H9 (cell line): ENCODE data around the gene CHRNA3. TPM values are rescaled to one million over a fixed set of nuclear protein-coding genes. Genes with fewer than 3 reads are reported as not detected.

Experiments
- DNase-seq: peaks from one replicate; pipeline ENCODE4 v3.0.0-alpha.2; 2017
- H2AFZ ChIP-seq: one replicate; pipeline ENCODE4 v1.6.1; 2013; ENCODE audit warnings: mild to moderate bottlenecking, low read length, control low read depth, moderate library complexity
- H2AK5ac ChIP-seq: 2 replicates; pipeline ENCODE4 v1.6.1; 2013; ENCODE audit warnings: low read length, control low read depth, mixed read lengths; ENCODE audit not compliant: insufficient read length
- H2BK120ac ChIP-seq: one replicate; pipeline ENCODE4 v1.6.1; 2013; ENCODE audit warnings: low read depth, mild to moderate bottlenecking, low read length, control low read depth, inconsistent platforms; ENCODE audit not compliant: poor library complexity, severe bottlenecking
- H2BK12ac ChIP-seq: 2 replicates; pipeline ENCODE4 v1.6.1; 2013; ENCODE audit warnings: low read length, control low read depth, mixed read lengths, low read depth; ENCODE audit not compliant: insufficient read length
- H2BK15ac ChIP-seq: 2 replicates; pipeline ENCODE4 v1.6.1; 2013; ENCODE audit warnings: low read depth, low read length, control low read depth
- H2BK20ac ChIP-seq: one replicate; pipeline ENCODE4 v1.6.1; 2013; ENCODE audit warnings: low read depth, mild to moderate bottlenecking, low read length, control low read depth, inconsistent platforms; ENCODE audit not compliant: poor library complexity, severe bottlenecking
- H2BK5ac ChIP-seq: 2 replicates; pipeline ENCODE4 v1.6.1; 2013; ENCODE audit warnings: low read length, control low read depth, mixed read lengths; ENCODE audit not compliant: insufficient read length
- H3K14ac ChIP-seq: 2 replicates; pipeline ENCODE4 v1.6.1; 2013; ENCODE audit warnings: low read length, control low read depth; ENCODE audit not compliant: insufficient read depth
- H3K18ac ChIP-seq: 2 replicates; pipeline ENCODE4 v1.6.1; 2013; ENCODE audit warnings: low read depth, mild to moderate bottlenecking, mixed read lengths, low read length, control low read depth; ENCODE audit not compliant: insufficient read length
- H3K23ac ChIP-seq: 2 replicates; pipeline ENCODE4 v1.6.1; 2013; ENCODE audit warnings: low read length, control low read depth, mixed read lengths, low read depth; ENCODE audit not compliant: insufficient read length
- H3K23me2 ChIP-seq: 2 replicates; pipeline ENCODE4 v1.6.1; 2013; ENCODE audit warnings: low read depth, mild to moderate bottlenecking, mixed read lengths, low read length, control low read depth; ENCODE audit not compliant: insufficient read length, poor library complexity, severe bottlenecking
- H3K27ac ChIP-seq: 2 replicates; pipeline ENCODE4 v1.5.1; 2013; ENCODE audit warnings: low read length, control low read depth, mixed read lengths, low read depth; ENCODE audit not compliant: insufficient read length
- H3K27me3 ChIP-seq: 2 replicates; pipeline ENCODE4 v1.6.1; 2013; ENCODE audit warnings: low read length, control low read depth, inconsistent platforms; ENCODE audit not compliant: insufficient read depth
- H3K4ac ChIP-seq: 2 replicates; pipeline ENCODE4 v1.6.1; 2013; ENCODE audit warnings: low read depth, mild to moderate bottlenecking, control low read depth, inconsistent platforms, low read length, moderate library complexity
- H3K4me1 ChIP-seq: 2 replicates; pipeline ENCODE4 v1.6.1; 2013; ENCODE audit warnings: low read length, control low read depth, inconsistent platforms; ENCODE audit not compliant: insufficient read depth
- H3K4me2 ChIP-seq: 2 replicates; pipeline ENCODE4 v1.6.1; 2013; ENCODE audit warnings: low read length, control low read depth, mixed read lengths; ENCODE audit not compliant: insufficient read length, insufficient read depth
- H3K56ac ChIP-seq: 2 replicates; pipeline ENCODE4 v1.6.1; 2013; ENCODE audit warnings: low read depth, mild to moderate bottlenecking, mixed read lengths, low read length, control low read depth; ENCODE audit not compliant: insufficient read length
- H3K79me1 ChIP-seq: 2 replicates; pipeline ENCODE4 v1.6.1; 2013; ENCODE audit warnings: low read depth, mild to moderate bottlenecking, moderate library complexity, low read length, control low read depth, inconsistent platforms; ENCODE audit not compliant: insufficient read depth, poor library complexity, severe bottlenecking
- H3K79me2 ChIP-seq: 2 replicates; pipeline ENCODE4 v1.6.1; 2013; ENCODE audit warnings: low read length, control low read depth, inconsistent platforms; ENCODE audit not compliant: insufficient read depth
- H3K9ac ChIP-seq: 2 replicates; pipeline ENCODE4 v1.6.1; 2013; ENCODE audit warnings: low read length, control low read depth, mixed read lengths; ENCODE audit not compliant: insufficient read length; ENCODE audit errors: extremely low read depth
- H3K9me3 ChIP-seq: one replicate; pipeline ENCODE4 v1.6.1; 2013; ENCODE audit warnings: low read depth, low read length, inconsistent platforms; ENCODE audit not compliant: control insufficient read depth
- H3T11ph ChIP-seq: one replicate; pipeline ENCODE4 v1.6.1; 2013; ENCODE audit warnings: mild to moderate bottlenecking, low read length, control low read depth, inconsistent platforms
- H4K20me1 ChIP-seq: one replicate; pipeline ENCODE4 v1.6.1; 2013; ENCODE audit not compliant: control insufficient read depth, insufficient read length, insufficient read depth
- H4K5ac ChIP-seq: 2 replicates; pipeline ENCODE4 v1.6.1; 2013; ENCODE audit warnings: low read depth, mild to moderate bottlenecking, mixed read lengths, low read length, control low read depth; ENCODE audit not compliant: insufficient read length
- H4K8ac ChIP-seq: replicated peaks from 2 replicates; pipeline ENCODE4 v1.6.1; 2013; ENCODE audit warnings: low read length, control low read depth, mixed read lengths, low read depth; ENCODE audit not compliant: insufficient read length
- H4K91ac ChIP-seq: 2 replicates; pipeline ENCODE4 v1.6.1; 2013; ENCODE audit warnings: low read depth, mild to moderate bottlenecking, moderate library complexity, mixed read lengths, low read length, control low read depth; ENCODE audit not compliant: insufficient read length
- H3K27ac Mint-ChIP-seq, 3 experiments: 2 replicates in 2 of 3; 3 replicates in 1 of 3; pipeline ENCODE4 v1.8.0; 2020 to 2021; ENCODE audit warnings: mixed read lengths in 3 of 3, mild to moderate bottlenecking in 1 of 3, moderate library complexity in 1 of 3
- H3K27me3 Mint-ChIP-seq: 2 replicates; pipeline ENCODE4 v1.8.0; 2021; ENCODE audit warnings: low read depth, mild to moderate bottlenecking, moderate library complexity, mixed read lengths
- H3K36me3 Mint-ChIP-seq, 3 experiments: 2 replicates in 2 of 3; 3 replicates in 1 of 3; pipeline ENCODE4 v1.8.0; 2020 to 2021; ENCODE audit warnings: low read depth in 3 of 3, mixed read lengths in 3 of 3; ENCODE audit not compliant: insufficient read depth in 1 of 3
- H3K4me1 Mint-ChIP-seq, 2 experiments: 2 replicates each; pipeline ENCODE4 v1.8.0; 2020; ENCODE audit warnings: mixed read lengths in 2 of 2
- H3K4me3 Mint-ChIP-seq, 2 experiments: 2 replicates in 1 of 2; 3 replicates in 1 of 2; pipeline ENCODE4 v1.8.0; 2020 to 2021; ENCODE audit warnings: mild to moderate bottlenecking in 2 of 2, mixed read lengths in 2 of 2, moderate library complexity in 1 of 2
- H3K9me3 Mint-ChIP-seq, 2 experiments: 2 replicates in 1 of 2; 3 replicates in 1 of 2; pipeline ENCODE4 v1.8.0; 2020; ENCODE audit warnings: mild to moderate bottlenecking in 2 of 2, mixed read lengths in 2 of 2, moderate library complexity in 1 of 2
- WGBS: extraction: QIAGEN DNeasy Blood & Tissue Kit; methylation state at CpG from one replicate; pipeline ENCODE4 v1.1.7; 2013; ENCODE audit warnings: missing lambda C conversion rate, low lambda C conversion rate, mixed read lengths; ENCODE audit not compliant: insufficient read length; ENCODE audit errors: extremely low coverage; 5-methylcytosine and 5-hydroxymethylcytosine counted together
- total RNA-seq: library from RNA; stranded (reverse); gene quantifications from 2 replicates; pipeline ENCODE4 v1.2.1, GENCODE V29; 2021
- TF ChIP-seq, protein P1 (sequence below): fragments of 200-600 bp; sonication (generic); conservative IDR thresholded peaks from 3 replicates; pipeline ENCODE4 v1.8.0; 2021; ENCODE audit warnings: antibody characterized with exemption, mild to moderate bottlenecking

The CHRNA3 gene
- total RNA-seq, 1 experiment from 2014 or later: 0.81 TPM

DNA sequence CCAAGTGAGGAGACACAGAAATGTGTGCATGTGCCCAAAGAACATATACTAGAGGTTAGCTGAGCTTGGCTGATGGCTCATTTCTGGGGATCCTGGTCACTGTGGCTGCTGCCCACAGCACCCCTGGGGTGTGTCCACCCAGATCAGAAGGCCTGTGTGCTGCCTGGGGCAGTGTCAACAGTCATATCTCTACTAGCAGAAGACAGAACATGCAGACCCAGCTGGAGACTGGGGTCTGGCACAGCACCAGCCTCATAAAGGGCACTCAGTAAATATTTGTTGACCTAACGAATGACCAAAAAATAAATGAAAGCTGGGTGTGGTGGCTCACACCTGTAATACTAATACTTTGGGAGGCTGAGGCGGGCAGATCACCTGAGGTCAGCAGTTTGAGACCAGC, 16.4 kb downstream of the CHRNA3 start:
- Histone ChIP-seq H3K23me2 (no peaks in the 10 kb centered on the region), H3K4me1 (no peaks in the 10 kb centered on the region), H3K4me2 (no peak overlapping the region), H3K9ac (no peak overlapping the region), H4K5ac (no peak overlapping the region), H4K20me1 (no peaks in the 10 kb centered on the region), H2BK12ac (no peak overlapping the region), H3K27me3 (no peaks in the 10 kb centered on the region), H2BK120ac (no peak overlapping the region), H3K79me2 (no peaks in the 10 kb centered on the region), H2AFZ (no peak overlapping the region), H3K23ac (no peak overlapping the region), H2AK5ac (no peak overlapping the region), H3K79me1 (no peaks in the 10 kb centered on the region), H2BK20ac (no peak overlapping the region), H3K9me3 (no peaks in the 10 kb centered on the region), H3K27ac (no peak overlapping the region), H3K4ac (no peak overlapping the region), H3K18ac (no peak overlapping the region), H2BK15ac (no peak overlapping the region), H3T11ph (no peak overlapping the region), H2BK5ac (no peak overlapping the region), H4K8ac (no peak overlapping the region), H4K91ac (no peak overlapping the region), H3K14ac (no peak overlapping the region), H3K56ac (no peak overlapping the region)
- no peak overlapping the region for H3K4me3 Mint-ChIP-seq
- no CpG with 5 or more reads among the region's 2 CpGs for WGBS
- TF ChIP-seq, protein P1, sequence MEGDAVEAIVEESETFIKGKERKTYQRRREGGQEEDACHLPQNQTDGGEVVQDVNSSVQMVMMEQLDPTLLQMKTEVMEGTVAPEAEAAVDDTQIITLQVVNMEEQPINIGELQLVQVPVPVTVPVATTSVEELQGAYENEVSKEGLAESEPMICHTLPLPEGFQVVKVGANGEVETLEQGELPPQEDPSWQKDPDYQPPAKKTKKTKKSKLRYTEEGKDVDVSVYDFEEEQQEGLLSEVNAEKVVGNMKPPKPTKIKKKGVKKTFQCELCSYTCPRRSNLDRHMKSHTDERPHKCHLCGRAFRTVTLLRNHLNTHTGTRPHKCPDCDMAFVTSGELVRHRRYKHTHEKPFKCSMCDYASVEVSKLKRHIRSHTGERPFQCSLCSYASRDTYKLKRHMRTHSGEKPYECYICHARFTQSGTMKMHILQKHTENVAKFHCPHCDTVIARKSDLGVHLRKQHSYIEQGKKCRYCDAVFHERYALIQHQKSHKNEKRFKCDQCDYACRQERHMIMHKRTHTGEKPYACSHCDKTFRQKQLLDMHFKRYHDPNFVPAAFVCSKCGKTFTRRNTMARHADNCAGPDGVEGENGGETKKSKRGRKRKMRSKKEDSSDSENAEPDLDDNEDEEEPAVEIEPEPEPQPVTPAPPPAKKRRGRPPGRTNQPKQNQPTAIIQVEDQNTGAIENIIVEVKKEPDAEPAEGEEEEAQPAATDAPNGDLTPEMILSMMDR: no peak
- peaks cover 25% of the 10 kb centered on the region for H3K27me3 Mint-ChIP-seq
- no peak for DNase-seq
- no peak overlapping the region for H3K27ac Mint-ChIP-seq
- peaks cover 0 to 4% of the 10 kb centered on the region in 2 experiments; a peak in 2 of 4 replicates for H3K4me1 Mint-ChIP-seq
- H3K9me3 Mint-ChIP-seq: peaks cover 30 to 48% of the 10 kb centered on the region in 2 experiments
- peaks cover 16 to 40% (median 17%) of the 10 kb centered on the region in 3 experiments for H3K36me3 Mint-ChIP-seq
